OCI-LY1 (cell line): ENCODE results near the gene TOMM40.
"Not testable (repeated sequence)": the region's sequence is repeated elsewhere in the genome, so short reads cannot be mapped to it uniquely, and the experiment has no call there.

ENCODE experiments used
- H2AFZ ChIP-seq: fragments of 200-600 bp; sonication (generic), shearing (Covaris generic); 2 replicates; pipeline ENCODE4 v1.6.0; 2014; ENCODE audit warnings: antibody characterized with exemption, mild to moderate bottlenecking, low read length
- H3F3A ChIP-seq: fragments of 200-600 bp; sonication (generic), shearing (Covaris generic); 2 replicates; pipeline ENCODE4 v1.6.0; 2014; ENCODE audit warnings: mild to moderate bottlenecking, antibody characterized with exemption, low read length, moderate library complexity; ENCODE audit not compliant: insufficient read depth
- H3K27ac ChIP-seq: fragments of 200-600 bp; sonication (generic); 2 replicates; pipeline ENCODE4 v1.5.1; 2014; ENCODE audit warnings: low read length, mixed run types, mild to moderate bottlenecking, low read depth; ENCODE audit not compliant: poor library complexity, severe bottlenecking
- H3K27me3 ChIP-seq: fragments of 200-600 bp; sonication (generic); 2 replicates; pipeline ENCODE4 v1.6.0; 2014; ENCODE audit warnings: antibody characterized with exemption, mild to moderate bottlenecking, low read length, moderate library complexity; ENCODE audit not compliant: insufficient read depth
- H3K36me3 ChIP-seq: fragments of 200-600 bp; sonication (generic); 2 replicates; pipeline ENCODE4 v1.6.1; 2014; ENCODE audit warnings: mild to moderate bottlenecking, antibody characterized with exemption, low read length, moderate library complexity, mixed read lengths; ENCODE audit not compliant: insufficient read depth
- H3K4me1 ChIP-seq: fragments of 200-600 bp; sonication (generic); 2 replicates; pipeline ENCODE4 v1.5.1; 2014; ENCODE audit warnings: mild to moderate bottlenecking, low read length, moderate library complexity; ENCODE audit not compliant: insufficient read depth, severe bottlenecking
- H3K4me2 ChIP-seq: fragments of 200-600 bp; sonication (generic), shearing (Covaris generic); 2 replicates; pipeline ENCODE4 v1.6.1; 2014; ENCODE audit warnings: low read length
- H3K4me3 ChIP-seq: fragments of 200-600 bp; sonication (generic); 2 replicates; pipeline ENCODE4 v1.5.1; 2014; ENCODE audit warnings: low read length, low read depth, mild to moderate bottlenecking, mixed read lengths; ENCODE audit not compliant: poor library complexity, severe bottlenecking
- H3K79me2 ChIP-seq: fragments of 200-600 bp; shearing (Covaris generic); 2 replicates; pipeline ENCODE4 v1.6.1; 2016; ENCODE audit warnings: mixed run types, low read length, mixed read lengths; ENCODE audit not compliant: insufficient read depth
- H3K9ac ChIP-seq: fragments of 200-600 bp; sonication (generic), shearing (Covaris generic); 2 replicates; pipeline ENCODE4 v1.6.1; 2014; ENCODE audit warnings: mild to moderate bottlenecking, low read length, mixed read lengths
- H3K9me2 ChIP-seq: fragments of 200-600 bp; sonication (generic), shearing (Covaris generic); 2 replicates; pipeline ENCODE4 v1.6.1; 2014; ENCODE audit warnings: low read depth, mild to moderate bottlenecking, low read length, mixed read lengths
- H3K9me3 ChIP-seq: fragments of 200-600 bp; shearing (Covaris generic); 2 replicates; pipeline ENCODE4 v1.6.1; 2014; ENCODE audit warnings: low read length, mixed read lengths
- H4K20me1 ChIP-seq: fragments of 200-600 bp; sonication (generic), shearing (Covaris generic); 2 replicates; pipeline ENCODE4 v1.6.0; 2016; ENCODE audit warnings: mild to moderate bottlenecking, low read length; ENCODE audit not compliant: insufficient read depth
- EZH2 ChIP-seq: fragments of 200-600 bp; sonication (generic), shearing (Covaris generic); IDR thresholded peaks from 2 replicates; pipeline ENCODE4 v1.8.0; 2017; ENCODE audit warnings: borderline replicate concordance, mixed run types, mild to moderate bottlenecking, antibody characterized with exemption, low read length, moderate library complexity, mixed read lengths
- TF ChIP-seq, protein P1 (sequence below): fragments of 200-600 bp; sonication (generic), shearing (Covaris generic); IDR thresholded peaks from 2 replicates; pipeline ENCODE4 v1.5.1; 2017; ENCODE audit warnings: mild to moderate bottlenecking, antibody characterized with exemption, low read length, moderate library complexity, mixed read lengths

Gene TOMM40

DNA sequence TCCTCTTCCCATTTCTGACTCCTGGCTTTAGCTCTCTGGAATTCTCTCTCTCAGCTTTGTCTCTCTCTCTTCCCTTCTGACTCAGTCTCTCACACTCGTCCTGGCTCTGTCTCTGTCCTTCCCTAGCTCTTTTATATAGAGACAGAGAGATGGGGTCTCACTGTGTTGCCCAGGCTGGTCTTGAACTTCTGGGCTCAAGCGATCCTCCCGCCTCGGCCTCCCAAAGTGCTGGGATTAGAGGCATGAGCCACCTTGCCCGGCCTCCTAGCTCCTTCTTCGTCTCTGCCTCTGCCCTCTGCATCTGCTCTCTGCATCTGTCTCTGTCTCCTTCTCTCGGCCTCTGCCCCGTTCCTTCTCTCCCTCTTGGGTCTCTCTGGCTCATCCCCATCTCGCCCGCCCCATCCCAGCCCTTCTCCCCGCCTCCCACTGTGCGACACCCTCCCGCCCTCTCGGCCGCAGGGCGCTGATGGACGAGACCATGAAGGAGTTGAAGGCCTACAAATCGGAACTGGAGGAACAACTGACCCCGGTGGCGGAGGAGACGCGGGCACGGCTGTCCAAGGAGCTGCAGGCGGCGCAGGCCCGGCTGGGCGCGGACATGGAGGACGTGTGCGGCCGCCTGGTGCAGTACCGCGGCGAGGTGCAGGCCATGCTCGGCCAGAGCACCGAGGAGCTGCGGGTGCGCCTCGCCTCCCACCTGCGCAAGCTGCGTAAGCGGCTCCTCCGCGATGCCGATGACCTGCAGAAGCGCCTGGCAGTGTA, 17.2 kb downstream of the TOMM40 start:
- no peaks in the 10 kb centered on the region for H3F3A ChIP-seq
- H3K4me3 ChIP-seq: no peak overlapping the region
- H3K9me3 ChIP-seq: no peaks in the 10 kb centered on the region
- no peak overlapping the region for H2AFZ ChIP-seq
- no peaks in the 10 kb centered on the region for H4K20me1 ChIP-seq
- TF ChIP-seq, protein P1, sequence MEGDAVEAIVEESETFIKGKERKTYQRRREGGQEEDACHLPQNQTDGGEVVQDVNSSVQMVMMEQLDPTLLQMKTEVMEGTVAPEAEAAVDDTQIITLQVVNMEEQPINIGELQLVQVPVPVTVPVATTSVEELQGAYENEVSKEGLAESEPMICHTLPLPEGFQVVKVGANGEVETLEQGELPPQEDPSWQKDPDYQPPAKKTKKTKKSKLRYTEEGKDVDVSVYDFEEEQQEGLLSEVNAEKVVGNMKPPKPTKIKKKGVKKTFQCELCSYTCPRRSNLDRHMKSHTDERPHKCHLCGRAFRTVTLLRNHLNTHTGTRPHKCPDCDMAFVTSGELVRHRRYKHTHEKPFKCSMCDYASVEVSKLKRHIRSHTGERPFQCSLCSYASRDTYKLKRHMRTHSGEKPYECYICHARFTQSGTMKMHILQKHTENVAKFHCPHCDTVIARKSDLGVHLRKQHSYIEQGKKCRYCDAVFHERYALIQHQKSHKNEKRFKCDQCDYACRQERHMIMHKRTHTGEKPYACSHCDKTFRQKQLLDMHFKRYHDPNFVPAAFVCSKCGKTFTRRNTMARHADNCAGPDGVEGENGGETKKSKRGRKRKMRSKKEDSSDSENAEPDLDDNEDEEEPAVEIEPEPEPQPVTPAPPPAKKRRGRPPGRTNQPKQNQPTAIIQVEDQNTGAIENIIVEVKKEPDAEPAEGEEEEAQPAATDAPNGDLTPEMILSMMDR: no peak
- no peak for TF ChIP-seq EZH2
- peaks cover 7% of the 10 kb centered on the region; the same call in 1 of the 2 replicates for H3K36me3 ChIP-seq
- H3K27me3 ChIP-seq: no peaks in the 10 kb centered on the region
- H3K27ac ChIP-seq: no peak overlapping the region
- no peak overlapping the region for H3K4me2 ChIP-seq
- H3K9ac ChIP-seq: no peak overlapping the region
- H3K79me2 ChIP-seq: no peaks in the 10 kb centered on the region
- H3K4me1 ChIP-seq: peaks cover 4% of the 10 kb centered on the region
- H3K9me2 ChIP-seq: no peaks in the 10 kb centered on the region

DNA sequence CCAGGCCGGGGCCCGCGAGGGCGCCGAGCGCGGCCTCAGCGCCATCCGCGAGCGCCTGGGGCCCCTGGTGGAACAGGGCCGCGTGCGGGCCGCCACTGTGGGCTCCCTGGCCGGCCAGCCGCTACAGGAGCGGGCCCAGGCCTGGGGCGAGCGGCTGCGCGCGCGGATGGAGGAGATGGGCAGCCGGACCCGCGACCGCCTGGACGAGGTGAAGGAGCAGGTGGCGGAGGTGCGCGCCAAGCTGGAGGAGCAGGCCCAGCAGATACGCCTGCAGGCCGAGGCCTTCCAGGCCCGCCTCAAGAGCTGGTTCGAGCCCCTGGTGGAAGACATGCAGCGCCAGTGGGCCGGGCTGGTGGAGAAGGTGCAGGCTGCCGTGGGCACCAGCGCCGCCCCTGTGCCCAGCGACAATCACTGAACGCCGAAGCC, 17.8 kb downstream of the TOMM40 start:
- TF ChIP-seq, protein P1: no peak
- TF ChIP-seq EZH2: no peak
- Histone ChIP-seq H3K9me3 (no peaks in the 10 kb centered on the region), H3K36me3 (0 out of 2 replicates have a peak, but pooled peaks cover 4% of the 10 kb centered on the region)

DNA sequence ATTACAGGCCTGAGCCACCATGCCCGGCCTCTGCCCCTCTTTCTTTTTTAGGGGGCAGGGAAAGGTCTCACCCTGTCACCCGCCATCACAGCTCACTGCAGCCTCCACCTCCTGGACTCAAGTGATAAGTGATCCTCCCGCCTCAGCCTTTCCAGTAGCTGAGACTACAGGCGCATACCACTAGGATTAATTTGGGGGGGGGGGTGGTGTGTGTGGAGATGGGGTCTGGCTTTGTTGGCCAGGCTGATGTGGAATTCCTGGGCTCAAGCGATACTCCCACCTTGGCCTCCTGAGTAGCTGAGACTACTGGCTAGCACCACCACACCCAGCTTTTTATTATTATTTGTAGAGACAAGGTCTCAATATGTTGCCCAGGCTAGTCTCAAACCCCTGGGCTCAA, 18.7 kb downstream of the TOMM40 start:
- Histone ChIP-seq H3K4me2 (no peak overlapping the region), H3K4me3 (no peak overlapping the region), H3K9me2 (no peaks in the 10 kb centered on the region), H3K4me1 (no peaks in the 10 kb centered on the region), H3K36me3 (no peaks in the 10 kb centered on the region), H2AFZ (no peak overlapping the region), H3K9me3 (no peaks in the 10 kb centered on the region), H3K27me3 (no peaks in the 10 kb centered on the region; the same call in 1 of the 2 replicates), H4K20me1 (no peaks in the 10 kb centered on the region), H3K27ac (no peak overlapping the region), H3K79me2 (no peaks in the 10 kb centered on the region), H3K9ac (no peak overlapping the region), H3F3A (no peaks in the 10 kb centered on the region)
- no peak for TF ChIP-seq EZH2
- TF ChIP-seq, protein P1: no peak

More for the DNA sequence above, 17.8 kb downstream of the TOMM40 start:
- Histone ChIP-seq H2AFZ (no peak overlapping the region), H3F3A (no peaks in the 10 kb centered on the region), H3K9me2 (no peaks in the 10 kb centered on the region), H3K79me2 (no peaks in the 10 kb centered on the region), H3K27me3 (no peaks in the 10 kb centered on the region), H3K4me2 (no peak overlapping the region), H3K27ac (no peak overlapping the region), H3K4me3 (no peak overlapping the region), H4K20me1 (no peaks in the 10 kb centered on the region), H3K9ac (no peak overlapping the region), H3K4me1 (peaks cover 1% of the 10 kb centered on the region)

DNA sequence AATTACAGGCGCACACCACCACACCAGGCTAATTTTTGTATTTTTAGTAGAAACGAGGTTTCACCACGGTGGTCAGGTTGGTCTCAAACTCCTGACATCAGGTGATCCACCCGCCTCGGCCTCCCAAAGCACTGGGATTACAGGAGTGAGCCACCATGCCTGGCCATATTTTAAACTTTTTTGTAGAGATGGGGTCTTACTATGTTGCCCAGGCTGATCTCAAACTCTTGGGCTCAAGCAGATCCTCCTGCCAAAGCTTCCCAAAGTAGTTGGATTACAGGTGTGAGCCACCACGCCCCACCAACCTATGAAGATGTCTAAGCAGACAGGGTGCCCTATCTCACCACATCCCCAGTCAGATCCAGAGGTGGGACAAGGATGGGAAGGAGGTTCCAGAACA, 20.8 kb downstream of the TOMM40 start:
- not testable (repeated sequence) for H3K9me2 ChIP-seq, H3K36me3 ChIP-seq, H3K4me1 ChIP-seq

More for the DNA sequence above, 20.8 kb downstream of the TOMM40 start:
- H3K4me3 ChIP-seq, H3K27me3 ChIP-seq, H3K4me2 ChIP-seq, H3F3A ChIP-seq, H3K27ac ChIP-seq, H3K9me3 ChIP-seq, H3K79me2 ChIP-seq, H4K20me1 ChIP-seq, H3K9ac ChIP-seq, H2AFZ ChIP-seq: not testable (repeated sequence)
